ENCODE results near the gene RIBC1.
"Not testable (repeated sequence)": the region's sequence is repeated elsewhere in the genome, so short reads cannot be mapped to it uniquely, and the experiment has no call there.

The RIBC1 gene

DNA sequence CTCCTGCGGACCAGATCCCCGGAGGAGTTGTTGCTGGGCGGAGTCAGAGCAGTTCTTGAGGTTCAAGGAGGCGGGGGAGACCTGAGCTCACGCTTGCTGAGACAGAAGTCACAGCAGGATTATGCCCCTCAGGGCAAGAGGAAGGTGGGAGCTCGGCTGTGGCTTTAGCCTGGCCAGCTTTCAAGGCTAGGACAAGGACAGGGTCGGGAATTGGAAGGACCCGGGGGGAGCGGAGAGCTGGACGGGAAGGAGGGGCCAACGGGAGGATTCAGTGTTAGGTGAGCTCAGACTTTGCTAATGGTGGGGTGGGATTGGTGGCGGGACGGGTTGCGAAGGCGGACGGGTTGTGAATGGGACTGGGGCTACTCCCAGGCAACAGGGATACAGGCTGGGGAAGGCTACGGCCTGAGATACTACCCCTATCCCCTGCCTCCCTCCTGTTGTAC is at the start of gene RIBC1:
TSS of gene RIBC1 (plus strand) at position 13 of the 446 bp plus-strand sequence. CDS start 3,404 bp downstream, outside the sequence.
- DNase-seq (ENCODE audit: low read depth in 3 of 3) = no peak

DNA sequence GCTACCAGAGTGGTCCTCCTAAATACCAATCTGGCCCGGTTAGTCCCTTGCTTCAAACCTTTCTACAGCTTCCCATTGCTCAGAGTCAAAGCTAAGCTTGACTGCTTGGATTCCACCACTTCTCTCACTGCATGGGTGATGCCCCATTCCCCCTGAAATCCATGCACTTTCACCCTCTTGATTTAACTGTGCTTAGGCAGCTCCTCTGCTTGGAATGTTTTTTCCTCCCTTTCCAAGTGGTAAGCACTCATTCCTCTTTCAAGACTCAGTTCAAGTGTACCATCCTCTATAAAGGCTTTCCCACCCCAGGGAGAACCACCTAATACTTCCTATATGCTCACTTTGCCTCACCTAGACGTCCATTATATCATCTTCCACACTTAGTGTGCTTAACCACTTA is 49.4 kb upstream of the RIBC1 start:
- no peak for DNase-seq (ENCODE audit: low read depth in 3 of 3)

DNA sequence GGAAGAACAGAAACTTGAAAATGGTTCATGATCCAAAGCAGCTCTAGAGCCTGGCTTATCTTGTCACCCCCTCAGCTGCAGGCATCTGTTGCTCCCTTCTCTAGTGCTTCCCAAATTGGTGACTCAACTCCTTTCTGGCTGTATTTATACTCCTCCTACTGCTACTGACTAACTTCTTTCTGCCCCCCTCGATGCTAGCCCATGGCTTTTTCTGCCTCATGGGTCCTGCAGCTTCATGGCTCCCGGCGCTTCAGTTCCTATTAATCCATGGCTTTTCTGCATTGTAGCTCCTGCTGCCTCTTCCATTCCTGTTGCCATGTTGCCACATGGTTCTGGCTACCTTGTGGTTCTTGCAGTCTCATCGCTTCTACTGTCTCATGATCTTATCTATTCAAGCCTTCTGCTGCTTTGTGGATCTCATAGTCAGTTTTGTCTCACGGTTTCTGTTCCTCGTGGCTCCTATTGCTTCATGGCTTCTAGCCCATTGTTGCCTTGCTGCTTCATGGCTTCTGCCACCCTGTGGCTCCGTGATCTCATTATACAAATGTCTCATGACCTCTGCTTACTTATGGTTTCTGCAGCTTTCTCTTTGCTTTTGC is 48.4 kb upstream of the RIBC1 start:
- no peak for DNase-seq (ENCODE audit: low read depth in 3 of 3)

DNA sequence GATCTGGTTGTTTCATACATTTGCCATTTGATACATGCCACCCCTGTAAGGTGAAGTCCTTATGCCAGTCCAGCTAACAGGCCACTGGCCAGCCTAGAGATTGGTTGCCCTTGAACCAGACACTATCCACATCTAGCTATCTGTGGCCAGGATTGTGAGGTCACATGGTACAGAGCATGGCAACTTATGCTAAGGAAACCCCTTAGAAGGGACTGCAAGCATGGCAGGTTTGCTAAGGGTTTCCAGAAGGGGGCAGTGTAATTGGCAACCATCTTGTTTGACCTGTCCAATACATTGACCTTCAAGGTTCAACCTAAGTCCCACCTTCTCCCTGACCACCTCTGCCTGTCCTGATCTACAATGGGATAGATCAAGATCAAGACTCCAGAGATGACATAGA is 47.8 kb upstream of the RIBC1 start:
- DNase-seq (ENCODE audit: low read depth in 3 of 3) = no peak

DNA sequence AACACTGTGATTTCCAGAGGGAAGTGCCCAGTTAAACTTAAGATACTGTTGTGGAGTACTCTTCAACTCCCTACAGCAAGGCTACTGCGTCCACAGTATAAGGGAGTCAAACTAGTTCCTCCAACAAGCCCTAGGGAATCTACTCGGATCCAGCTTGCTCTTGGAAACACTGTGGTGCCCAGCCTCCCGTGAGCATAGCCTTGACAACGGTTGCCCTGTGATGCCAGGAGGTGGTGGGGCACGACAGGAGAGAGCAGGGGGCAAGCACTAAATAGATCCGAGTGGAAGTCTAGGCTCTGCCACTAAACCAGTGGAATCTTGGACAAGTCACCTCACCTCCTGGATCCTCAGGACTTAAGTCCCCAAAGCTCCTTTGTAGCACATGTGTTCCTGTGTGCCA is 45.8 kb upstream of the RIBC1 start:
- no peak for DNase-seq (ENCODE audit: low read depth in 3 of 3)

DNA sequence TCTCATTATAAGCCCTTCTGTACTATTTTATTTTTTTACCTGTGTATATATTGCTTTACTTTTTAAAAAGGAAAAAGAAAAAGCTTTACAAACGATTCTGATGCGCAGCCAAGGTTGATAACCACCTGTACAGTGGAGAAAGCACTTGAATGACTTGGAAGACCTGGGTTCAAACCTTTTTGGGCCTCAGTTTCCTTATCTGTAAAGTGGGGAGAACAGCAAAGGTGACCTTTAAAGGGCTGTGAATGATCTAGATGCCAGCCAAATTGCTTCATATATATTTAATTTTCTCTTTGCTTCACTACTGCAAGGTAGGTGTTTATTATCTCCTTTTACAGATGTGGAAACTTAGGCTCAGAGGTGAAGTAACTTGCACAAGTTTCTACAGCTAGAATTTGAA is 45.2 kb upstream of the RIBC1 start:
- DNase-seq (ENCODE audit: low read depth in 3 of 3) = no peak

DNA sequence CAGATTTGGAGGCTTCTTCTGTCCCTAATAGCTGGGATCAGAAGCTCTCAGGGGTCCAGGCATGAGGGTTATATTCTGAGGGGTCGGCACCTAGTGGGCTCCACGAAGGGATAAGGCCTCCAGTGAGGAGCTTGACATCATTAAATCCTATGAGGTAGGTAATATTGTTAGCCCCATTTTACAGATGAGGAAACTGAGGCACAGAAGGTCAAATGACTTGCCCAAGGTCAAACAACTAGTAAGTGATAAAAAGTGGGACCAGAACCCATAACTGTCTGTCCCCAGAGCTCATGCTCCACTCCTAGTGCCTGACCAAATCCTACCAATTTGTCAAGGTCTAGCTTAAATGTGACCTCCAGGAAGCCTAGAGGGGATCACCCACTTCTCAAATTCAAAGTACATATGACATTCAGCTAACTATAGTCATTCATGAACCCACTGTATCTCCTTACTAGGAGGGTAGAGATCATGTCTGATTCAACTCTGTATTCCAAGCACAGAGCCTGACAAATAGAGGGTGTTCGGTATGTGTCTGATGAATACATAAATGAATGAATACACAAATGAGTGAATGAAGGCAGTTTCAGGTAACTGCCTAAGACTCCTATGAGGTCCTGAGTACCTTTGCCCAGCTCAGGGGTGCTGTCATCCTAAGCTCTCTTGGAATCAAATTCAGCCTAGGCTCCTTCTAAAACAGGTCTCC is 43.5 kb upstream of the RIBC1 start:
- DNase-seq (ENCODE audit: low read depth in 3 of 3) = no peak

DNA sequence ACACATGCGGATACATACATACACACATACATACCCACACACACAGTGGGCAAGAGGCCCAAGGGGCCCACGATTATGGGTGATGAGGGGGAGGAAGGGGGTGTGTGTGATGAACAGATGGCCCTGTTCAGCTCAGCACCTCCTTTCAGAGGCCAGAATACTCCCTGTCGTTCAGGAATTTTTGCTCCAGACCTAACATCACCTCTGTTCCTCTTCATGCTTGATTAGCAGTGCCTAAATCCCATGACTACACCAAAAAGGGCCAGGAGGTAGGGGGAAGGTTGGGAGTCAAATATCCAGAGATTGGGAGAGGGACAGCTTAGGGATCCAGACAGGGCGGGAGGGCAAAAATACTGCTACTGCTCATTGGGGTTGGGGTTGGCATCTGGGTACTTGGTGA is 42.9 kb upstream of the RIBC1 start:
- no peak for DNase-seq (ENCODE audit: low read depth in 3 of 3)

DNA sequence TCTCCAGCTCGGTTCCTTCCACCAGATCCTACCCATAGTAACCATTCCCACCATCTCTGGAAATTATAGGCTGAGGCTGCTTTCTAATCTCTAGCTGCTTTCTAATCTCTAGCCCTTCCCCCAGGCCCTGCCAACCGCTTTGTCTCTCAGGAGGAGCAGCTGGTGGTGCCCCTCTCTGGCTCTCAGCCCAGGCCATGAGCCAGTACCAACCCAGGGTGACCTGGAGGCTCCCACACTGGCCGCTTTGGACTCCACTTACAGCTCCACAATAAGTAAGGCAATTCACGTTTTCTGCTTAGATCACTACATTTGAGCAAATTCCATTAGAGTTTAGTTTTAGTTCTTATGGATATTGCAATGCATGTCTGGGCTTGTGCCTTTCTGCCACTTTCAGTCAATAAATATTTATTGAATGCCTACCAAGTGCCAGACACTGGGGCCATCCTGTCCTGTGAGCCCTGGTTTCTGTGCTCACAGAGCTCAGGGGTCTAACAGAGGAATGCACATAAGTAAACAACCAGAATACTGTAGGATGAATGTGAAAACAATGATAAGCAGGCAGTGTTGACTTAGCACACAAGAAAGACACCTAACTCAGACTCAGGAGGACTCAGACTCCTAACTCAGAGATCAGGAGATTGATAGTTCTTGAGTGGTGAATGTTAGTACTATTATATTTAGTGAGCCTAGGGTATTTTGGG is 39.1 kb upstream of the RIBC1 start:
- DNase-seq (ENCODE audit: low read depth in 3 of 3) = no peak

DNA sequence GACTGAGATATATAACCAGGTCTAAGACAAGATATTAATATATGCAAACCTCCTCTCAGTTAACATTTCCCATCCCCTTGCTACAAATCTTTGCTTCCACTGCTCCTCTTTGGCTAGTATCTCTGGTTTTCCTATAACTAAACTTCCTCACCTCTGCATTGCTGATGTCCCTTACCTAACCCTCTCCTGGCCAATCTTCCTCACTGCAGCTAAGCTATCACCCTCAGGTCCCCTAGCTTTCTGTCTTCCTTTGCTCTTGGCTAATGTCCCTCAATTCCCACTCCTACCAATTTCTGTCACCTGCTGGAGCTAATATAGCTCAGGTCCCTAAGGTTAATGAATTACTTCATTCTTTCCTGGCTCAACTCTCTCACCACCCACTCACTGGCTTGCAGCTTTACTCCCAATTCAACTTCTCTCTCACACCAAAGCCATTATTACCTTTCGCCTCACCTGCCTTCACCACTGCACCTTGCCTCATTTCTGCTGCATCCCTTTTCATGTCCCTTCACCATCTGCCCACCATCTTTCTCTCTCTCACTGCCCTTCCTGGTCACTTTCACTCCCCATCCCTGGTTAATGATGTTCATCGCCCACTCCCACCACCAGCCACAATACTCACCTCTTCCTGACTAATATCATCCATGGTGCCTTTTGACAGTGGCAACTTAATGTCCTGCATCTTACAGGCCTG is 26.9 kb upstream of the RIBC1 start:
- DNase-seq (ENCODE audit: low read depth in 3 of 3) = no peak

DNA sequence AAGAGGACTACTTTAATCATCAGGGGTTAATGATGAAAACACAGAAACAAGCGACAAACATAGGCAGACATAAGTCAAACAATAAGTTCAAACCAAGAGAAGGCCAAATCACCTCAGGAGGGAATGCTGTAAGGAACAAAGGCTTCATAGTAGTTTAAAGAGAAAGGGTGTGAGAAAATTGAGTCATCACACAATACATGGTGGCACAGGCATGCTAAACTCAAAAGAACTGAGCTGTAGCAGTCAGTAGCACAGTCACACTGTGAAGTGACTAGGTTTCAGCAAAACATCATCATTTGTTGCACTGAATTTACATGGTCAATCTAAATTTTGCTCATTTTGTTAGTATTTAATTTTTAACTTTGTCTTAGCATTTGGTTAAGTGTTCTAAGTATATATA is 24.5 kb upstream of the RIBC1 start:
- no peak for DNase-seq (ENCODE audit: low read depth in 3 of 3)

DNA sequence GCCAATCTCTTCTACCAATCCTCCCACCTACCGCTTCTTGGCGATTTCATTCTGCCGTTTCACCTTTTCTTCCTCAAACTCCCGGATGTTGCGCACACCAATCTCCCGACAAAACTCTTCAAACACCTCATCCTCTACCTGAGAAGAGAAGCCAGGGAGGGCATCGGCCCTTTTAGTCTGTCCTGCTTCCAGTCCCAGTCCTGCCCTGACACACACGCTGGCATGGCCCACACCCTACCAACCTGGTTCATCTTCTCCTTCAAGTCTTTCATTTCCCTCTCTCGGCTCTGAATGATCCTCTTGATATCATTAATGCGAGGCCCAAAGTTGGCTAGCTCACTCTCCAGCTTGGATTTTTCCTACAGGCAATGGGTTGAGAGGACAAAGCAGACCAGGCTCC is 19.1 kb upstream of the RIBC1 start:
- no peak for DNase-seq (ENCODE audit: low read depth in 3 of 3)

DNA sequence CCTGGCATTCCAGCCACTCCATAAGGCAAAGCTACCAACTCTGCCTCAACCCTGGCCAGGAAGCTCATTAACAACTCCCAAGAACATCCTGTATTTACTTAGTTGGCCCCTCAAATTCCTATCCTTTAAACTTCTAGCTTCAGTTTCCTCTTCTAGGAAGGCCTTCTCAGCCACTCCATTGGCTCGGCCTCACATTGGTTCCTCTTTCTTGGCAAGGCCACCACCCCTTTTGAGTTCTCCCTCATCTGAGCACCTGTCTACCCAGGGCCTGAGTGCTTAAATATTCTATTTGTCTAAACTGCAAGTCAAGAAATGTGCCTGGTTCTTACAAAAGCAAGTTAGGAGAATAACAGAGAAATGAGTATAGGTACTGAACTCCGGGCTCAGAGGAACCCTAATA is 10.2 kb upstream of the RIBC1 start:
- DNase-seq (ENCODE audit: low read depth in 3 of 3) = no peak

DNA sequence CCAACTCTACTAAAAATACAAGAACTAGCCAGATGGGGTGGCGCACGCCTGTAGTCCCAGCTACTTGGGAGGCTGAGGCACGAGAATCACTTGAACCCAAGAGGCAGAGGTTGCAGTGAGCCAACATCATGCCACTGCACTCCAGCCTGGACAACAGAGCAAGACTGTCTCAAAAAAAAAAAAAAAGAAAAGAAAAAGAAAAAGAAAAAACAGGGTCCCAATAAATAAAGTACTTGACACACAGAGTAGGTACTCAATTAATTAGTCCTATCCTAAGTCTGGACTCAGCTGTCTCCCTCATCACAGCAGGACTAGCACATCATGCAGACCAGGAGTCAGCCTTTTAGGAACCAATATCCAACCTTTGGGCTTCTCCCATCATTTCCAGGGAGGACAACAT is 2.3 kb upstream of the RIBC1 start:
- DNase-seq (ENCODE audit: low read depth in 3 of 3) = not testable (repeated sequence)

DNA sequence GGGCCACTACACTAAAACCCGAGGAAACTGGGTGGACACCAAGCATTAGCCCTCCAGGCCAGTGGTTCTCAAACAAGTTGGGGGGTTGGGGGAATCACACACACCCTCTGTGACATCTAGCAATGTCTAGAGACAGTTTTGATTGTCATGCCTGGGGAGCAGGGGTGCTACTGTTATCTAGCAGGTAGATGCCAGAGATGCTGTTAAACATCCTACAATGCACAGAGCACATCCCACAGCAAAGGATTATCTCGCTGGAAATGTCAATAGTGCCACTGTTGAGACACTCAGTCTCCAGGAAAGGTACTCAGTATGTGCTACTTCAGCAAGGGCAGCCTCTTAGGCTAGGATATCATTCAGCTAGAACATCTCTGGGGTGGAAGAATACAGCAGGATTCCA is 1.5 kb upstream of the RIBC1 start:
- DNase-seq (ENCODE audit: low read depth in 3 of 3) = no peak

DNA sequence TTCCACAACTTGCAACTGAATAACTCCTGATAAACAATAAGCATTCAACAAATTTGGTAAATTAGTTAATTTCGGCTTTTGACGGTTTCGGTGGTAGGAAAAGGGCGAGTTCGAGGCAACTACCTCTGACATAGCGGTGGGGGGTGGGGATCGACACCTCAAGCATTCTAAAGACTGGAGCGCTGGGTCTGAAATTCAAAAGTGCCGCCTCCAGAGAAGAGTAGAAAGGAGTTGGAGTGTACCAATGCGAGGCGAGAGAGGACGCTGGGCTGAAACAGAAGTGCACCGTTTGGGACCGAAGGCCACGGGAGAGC is 944 bp upstream of the RIBC1 start:
- no peak for DNase-seq (ENCODE audit: low read depth in 3 of 3)

DNA sequence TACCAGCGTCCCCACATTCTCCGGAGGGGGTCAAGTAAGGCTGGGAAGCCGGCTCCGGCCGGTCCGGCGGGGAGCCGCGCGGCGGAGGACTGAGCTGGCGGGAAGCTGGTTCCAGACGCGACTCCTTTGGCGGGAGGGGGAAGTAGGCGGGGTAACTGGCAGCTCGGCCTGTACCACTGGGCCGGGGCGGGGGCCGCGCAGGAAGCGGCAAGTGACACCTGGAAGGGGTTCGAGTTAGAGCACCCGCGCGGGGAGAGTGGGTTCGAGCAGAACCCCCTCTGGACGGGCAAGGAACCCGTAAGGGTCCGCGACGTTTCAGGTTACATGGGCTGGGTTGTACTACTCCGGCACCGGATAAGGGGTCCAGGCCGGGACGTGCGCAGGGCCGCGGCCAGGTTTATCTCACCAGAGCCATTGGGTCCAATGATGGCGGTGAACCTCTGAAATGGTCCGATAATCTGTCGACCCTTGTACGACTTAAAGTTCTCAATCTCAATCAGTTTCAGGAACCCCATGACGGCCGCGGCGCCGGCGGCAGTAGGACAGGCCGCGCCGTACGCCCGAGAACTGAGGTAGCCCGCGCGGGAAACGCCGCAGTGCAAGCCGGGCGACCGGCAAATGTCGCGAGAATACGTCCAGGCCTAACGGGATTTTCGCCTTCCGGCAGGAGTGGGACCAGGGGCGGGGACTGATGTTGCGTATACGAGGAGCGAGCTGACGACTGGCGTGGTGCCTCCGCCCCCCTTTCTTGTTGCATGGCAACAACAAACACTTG is 400 bp upstream of the RIBC1 start, which contains the start of gene SMC1A:
TSS of gene SMC1A (minus strand) at position 569 of the 775 bp plus-strand sequence. CDS start at position 515, 54 bp downstream.
- peak; percentile 74 to 90 (median 89) for DNase-seq (ENCODE audit: low read depth in 3 of 3)

DNA sequence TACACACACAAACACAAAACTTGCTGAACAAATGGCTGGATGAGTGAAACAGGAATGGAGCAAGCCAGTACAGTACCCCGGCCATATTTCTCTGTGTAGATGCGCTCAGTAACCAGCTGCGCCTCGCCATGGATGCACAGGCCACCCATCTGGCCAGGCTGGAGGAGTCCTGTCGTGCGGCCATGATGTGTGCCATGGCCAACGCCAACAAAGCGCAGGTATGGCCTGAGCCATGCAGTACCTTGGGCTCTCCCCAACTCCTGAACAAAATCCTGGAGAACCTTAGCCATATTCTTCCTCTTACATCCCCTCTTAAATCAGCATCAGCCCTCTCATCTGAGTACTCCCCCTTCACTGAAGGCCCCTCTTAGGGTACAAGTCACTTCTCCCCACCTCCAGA is 7.1 kb downstream of the RIBC1 start:
- DNase-seq (ENCODE audit: low read depth in 3 of 3) = no peak

DNA sequence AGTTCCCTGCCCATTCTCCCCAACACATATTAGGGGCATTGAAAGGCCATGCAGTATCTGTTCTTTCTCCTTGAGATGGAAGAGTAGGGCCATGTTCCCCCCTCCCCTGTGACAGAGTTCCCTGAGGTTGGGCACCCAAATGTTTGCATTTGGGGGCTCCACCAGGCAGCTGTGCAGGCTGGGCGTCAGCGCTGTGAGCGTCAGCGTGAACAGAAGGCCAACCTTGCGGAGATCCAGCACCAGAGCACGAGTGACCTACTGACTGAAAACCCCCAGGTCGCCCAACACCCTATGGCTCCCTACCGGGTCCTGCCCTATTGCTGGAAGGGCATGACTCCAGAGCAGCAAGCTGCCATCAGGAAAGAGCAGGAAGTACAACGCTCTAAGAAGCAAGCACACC is 7.6 kb downstream of the RIBC1 start:
- DNase-seq (ENCODE audit: low read depth in 3 of 3) = no peak

DNA sequence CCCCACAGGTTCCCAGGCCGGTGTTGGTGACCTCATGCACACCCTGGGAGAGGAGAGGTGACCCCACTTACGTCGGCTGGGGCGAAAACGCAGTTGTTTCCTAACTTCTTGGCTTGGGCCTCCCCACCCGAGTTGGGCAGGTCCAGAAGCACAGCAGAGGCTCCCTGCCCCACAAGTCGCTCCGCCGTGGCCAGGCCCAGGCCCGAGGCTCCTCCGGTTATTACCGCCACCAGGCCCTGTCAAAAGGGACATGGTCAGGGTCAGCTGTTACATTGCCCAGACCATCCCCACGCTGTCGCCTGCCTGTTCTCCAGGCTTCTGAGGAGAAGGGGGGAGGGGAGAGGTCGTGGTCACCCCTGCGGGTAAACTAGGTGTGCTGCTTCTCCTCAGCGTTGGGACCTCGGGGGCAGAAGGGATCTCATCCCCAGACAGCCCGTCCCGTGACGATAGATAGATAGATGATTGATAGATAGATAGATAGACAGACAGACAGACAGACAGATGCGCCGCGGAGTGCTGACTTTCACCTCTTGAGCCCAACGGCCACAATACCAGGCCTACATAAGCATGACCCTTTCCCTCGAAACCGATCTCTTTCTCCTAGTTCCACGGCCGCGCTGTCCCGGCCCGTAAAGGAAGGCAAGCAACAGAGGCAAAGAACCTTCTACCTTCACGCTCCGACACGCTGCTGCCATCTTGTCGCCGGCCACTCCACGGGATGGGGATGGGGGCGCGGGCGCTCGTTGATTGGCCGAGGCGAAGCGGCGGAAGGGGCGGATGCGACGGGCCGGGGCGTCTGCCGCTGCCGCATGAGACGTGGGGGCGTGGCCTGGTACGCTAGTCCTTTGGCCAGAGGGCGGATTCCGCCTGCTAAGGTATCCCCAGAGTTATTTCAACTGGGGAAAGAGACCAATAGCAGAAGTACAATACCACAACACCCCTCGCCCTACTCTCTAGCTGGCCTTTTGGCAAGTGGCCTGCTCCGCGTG is 11.3 kb downstream of the RIBC1 start, which contains the start of gene HSD17B10:
TSS of gene HSD17B10 (minus strand) at position 720 of the 989 bp plus-strand sequence. CDS start at position 695, 25 bp downstream.
- DNase-seq (ENCODE audit: low read depth in 3 of 3) = peak; percentile 71 to 78 (median 73)

All from stimulated activated CD4-positive, alpha-beta T cell treated with anti-CD3 and anti-CD28 coated beads, TNF-alpha, amount 100 ng/mL, for 4 hours (primary cell).